ENCODE data around the gene CACNA1H. TPM values are rescaled to one million over a fixed set of nuclear protein-coding genes. Genes with fewer than 3 reads are reported as not detected.

CACNA1H gene
- total RNA-seq, 2 experiments from 2014 or later, result 0.27 to 0.34 TPM

GRCh38 chr16:1218930-1219611, 66.2 kb downstream of the CACNA1H start:
- intact Hi-C loops (cut with micrococcal nuclease), result no loop called here
- POLR2A ChIA-PET, result no interaction called here
- H3K27me3 Mint-ChIP-seq, result no peaks in the 10 kb centered on the region

GRCh38 chr16:1220098-1220728, 67.3 kb downstream of the CACNA1H start:
- Mint-ChIP-seq H3K4me1 (ENCODE audit: low read depth) (no peaks in the 10 kb centered on the region), H3K27me3 (no peaks in the 10 kb centered on the region), H3K27ac (no peak overlapping the region), H3K4me3 (no peak overlapping the region), H3K36me3 (ENCODE audit: low read depth) (no peaks in the 10 kb centered on the region), H3K9me3 (no peaks in the 10 kb centered on the region)
- intact Hi-C loops (cut with micrococcal nuclease), result no loop called here
- TF ChIP-seq CTCF (IDR thresholded peaks at IDR 0.05), result no peak
- no peak for DNase-seq
- no peak for ATAC-seq
- ChIA-PET POLR2A (no interaction called here), CTCF (no interaction called here)

More at GRCh38 chr16:1218930-1219611, 66.2 kb downstream of the CACNA1H start:
- no peaks in the 10 kb centered on the region for H3K9me3 Mint-ChIP-seq
- no peaks in the 10 kb centered on the region for H3K36me3 Mint-ChIP-seq (ENCODE audit: low read depth)
- H3K4me3 Mint-ChIP-seq, result no peak overlapping the region
- DNase-seq (no peak), ATAC-seq (no peak)
- H3K27ac Mint-ChIP-seq, result no peak overlapping the region
- CTCF ChIA-PET, result no interaction called here
- H3K4me1 Mint-ChIP-seq (ENCODE audit: low read depth), result no peaks in the 10 kb centered on the region
- TF ChIP-seq CTCF (IDR thresholded peaks at IDR 0.05), result no peak

GRCh38 chr16:1220841-1221627, 68.1 kb downstream of the CACNA1H start:
- Mint-ChIP-seq H3K27ac (no peak overlapping the region), H3K4me3 (no peak overlapping the region), H3K9me3 (no peaks in the 10 kb centered on the region), H3K27me3 (no peaks in the 10 kb centered on the region), H3K4me1 (ENCODE audit: low read depth) (no peaks in the 10 kb centered on the region), H3K36me3 (ENCODE audit: low read depth) (no peaks in the 10 kb centered on the region)
- TF ChIP-seq CTCF (IDR thresholded peaks at IDR 0.05), result no peak
- POLR2A ChIA-PET, result no interaction called here
- CTCF ChIA-PET, result no interaction called here
- DNase-seq (no peak), ATAC-seq (no peak)
- intact Hi-C loops (cut with micrococcal nuclease), result no loop called here

- ChIA-PET POLR2A (no interaction called here), CTCF (no interaction called here)
- no peak for TF ChIP-seq CTCF (IDR thresholded peaks at IDR 0.05)
- Mint-ChIP-seq H3K36me3 (ENCODE audit: low read depth) (no peaks in the 10 kb centered on the region), H3K4me3 (no peak overlapping the region), H3K27ac (no peak overlapping the region), H3K4me1 (ENCODE audit: low read depth) (no peaks in the 10 kb centered on the region), H3K27me3 (no peaks in the 10 kb centered on the region), H3K9me3 (no peaks in the 10 kb centered on the region)
- ATAC-seq (no peak), DNase-seq (no peak)
- intact Hi-C loops (cut with micrococcal nuclease), result no loop called here
These were observed 69.0 kb downstream of the CACNA1H start for GRCh38 chr16:1221628-1222552.

Data from activated CD8-positive, alpha-beta T cell treated with anti-CD3 and anti-CD28 coated beads for 36 hours (primary cell).